ENCODE measurements around the gene PRMT7. TPM values are rescaled to one million over a fixed set of nuclear protein-coding genes. Genes with fewer than 3 reads are reported as not detected.

PRMT7 gene
- total and polyA plus RNA-seq, 2 of the 8 experiments (the other 6 are each of a cell fraction or from before 2014, with no cell fraction given), result 48.2 to 49.3 TPM

GRCh38 chr16:68365167-68365817 is 54.5 kb downstream of the PRMT7 start:
- Histone ChIP-seq H3K4me2 (ENCODE audit: insufficient read depth in 1 of 2, low read depth in 2 of 2, low read length in 2 of 2) (no peak overlapping the region), H3K9ac (replicated peaks in 1 of 4; ENCODE audit: extremely low read depth in 1 of 4, low read depth in 3 of 4, low read length in 3 of 4) (no peak overlapping the region), H2AK5ac (ENCODE audit: low read depth, low read length) (no peak overlapping the region), H4K8ac (ENCODE audit: extremely low read depth, insufficient read depth, low read length) (no peak overlapping the region), H3K9me3 (ENCODE audit: insufficient read depth in 2 of 2, low read depth in 1 of 2, low read length in 1 of 2) (no peaks in the 10 kb centered on the region), H3K4ac (replicated peaks; ENCODE audit: insufficient read length, low read depth, low read length) (no peak overlapping the region), H2BK15ac (ENCODE audit: low read length) (no peak overlapping the region), H4K5ac (ENCODE audit: insufficient read length, low read depth, low read length) (no peak overlapping the region), H3K18ac (ENCODE audit: extremely low read depth, low read length) (no peak overlapping the region), H2BK12ac (ENCODE audit: low read depth, low read length) (no peak overlapping the region), H3K79me1 (ENCODE audit: low read depth, low read length) (no peaks in the 10 kb centered on the region), H4K20me1 (replicated peaks in 1 of 2; ENCODE audit: control insufficient read depth in 1 of 2, insufficient read depth in 2 of 2, low read length in 2 of 2) (no peaks in the 10 kb centered on the region), H4K91ac (replicated peaks; ENCODE audit: insufficient read length, low read length) (no peak overlapping the region), H3K4me3 (ENCODE audit: extremely low read depth in 1 of 4, insufficient read depth in 2 of 4, low read depth in 3 of 4, low read length in 4 of 4) (no peak overlapping the region), H3K27ac (ENCODE audit: low read depth, low read length) (no peak overlapping the region), H3K56ac (replicated peaks; ENCODE audit: insufficient read length, low read depth, low read length) (no peak overlapping the region), H2BK5ac (ENCODE audit: low read depth, low read length) (peak overlapping the region; percentile 35; the same call in 1 of the 2 replicates), H3K14ac (ENCODE audit: insufficient read length) (no peak overlapping the region), H3K23me2 (ENCODE audit: low read depth, low read length) (no peaks in the 10 kb centered on the region), H3K4me1 (replicated peaks in 1 of 4; ENCODE audit: control insufficient read depth in 3 of 4, insufficient read depth in 4 of 4, low read length in 3 of 4) (peaks cover 0 to 4% (median 3%) of the 10 kb centered on the region in 4 experiments; a peak in 3 of 7 replicates), H3K27me3 (replicated peaks in 1 of 4; ENCODE audit: control insufficient read depth in 3 of 4, extremely low read depth in 1 of 4, insufficient read depth in 3 of 4, low read length in 3 of 4) (no peaks in the 10 kb centered on the region), H3K23ac (ENCODE audit: insufficient read length) (no peak overlapping the region), H2AFZ (ENCODE audit: low read length) (no peak overlapping the region), H3K36me3 (ENCODE audit: control insufficient read depth in 2 of 4, insufficient read depth in 4 of 4, low read length in 3 of 4) (no peaks in the 10 kb centered on the region), H3K79me2 (ENCODE audit: control insufficient read depth in 1 of 2, insufficient read depth in 2 of 2, low read length in 2 of 2) (no peaks in the 10 kb centered on the region), H2BK20ac (ENCODE audit: low read length) (no peak overlapping the region), H2BK120ac (replicated peaks; ENCODE audit: low read depth, low read length) (no peak overlapping the region)
- FAIRE-seq, result no peak
- 88% methylated on average over 18 of the region's 18 CpGs; no CpG with 5 or more reads in 1 of the 2 experiments for WGBS, 2 experiments (ENCODE audit: extremely low coverage in 1 of 2, insufficient coverage in 1 of 2, insufficient read length in 1 of 2, insufficient replicate concordance in 2 of 2, low coverage in 1 of 2, low lambda C conversion rate in 2 of 2, missing lambda C conversion rate in 1 of 2)
- ChIA-PET CTCF (ENCODE audit: partially characterized antibody) (interaction anchor here (0.9 to 14.3 kb wide), 17 partner anchors 10 to 361 kb away, joined by 3 to 221 read pairs (median 6); partner anchors contain the start of gene SMPD3), POLR2A (ENCODE audit: partially characterized antibody) (interaction anchor here (0.6 to 1.0 kb wide), 2 partner anchors 18 to 277 kb away, joined by 3 to 4 read pairs; no protein-coding TSS in a partner anchor)
- no peak for TF ChIP-seq CBX5 (IDR thresholded peaks at IDR 0.05; ENCODE audit: low read depth, low read length)
- no peak for TF ChIP-seq HDAC2 (IDR thresholded peaks at IDR 0.05; ENCODE audit: borderline replicate concordance in 1 of 2, low read depth in 2 of 2, low read length in 2 of 2)
- TF ChIP-seq CBX8 (IDR thresholded peaks at IDR 0.05; ENCODE audit: borderline replicate concordance, low read depth, low read length), result no peak
- no peak for TF ChIP-seq KDM5A (IDR thresholded peaks at IDR 0.05; ENCODE audit: low read length)
- 0 out of 2 replicates have a peak, but pooled peaks have one; percentile 14 for TF ChIP-seq POLR2AphosphoS5 (IDR thresholded peaks at IDR 0.05; ENCODE audit: low read depth, low read length)
- TF ChIP-seq TEAD4 (IDR thresholded peaks at IDR 0.05; ENCODE audit: low read depth, low read length), result no peak
- DNase-seq (ENCODE audit: low read depth in 1 of 2, low spot score in 2 of 2), result no peak
